PC-9 (cell line): ENCODE measurements around the gene SLC1A2. TPM values are rescaled to one million over a fixed set of nuclear protein-coding genes. Genes with fewer than 3 reads are reported as not detected.

Experiments used
- BruUV-seq: library from RNA; stranded (reverse); fragments of 400-500 nt; replicated peaks from 2 replicates; lab custom pipeline; 2021; lab: Mats Ljungman, UMichigan
- CTCF ChIA-PET: fragments of 300-600 bp; sonication (Branson Sonifier 250); formaldehyde crosslinking; loops from one replicate; lab custom pipeline; 2022; ENCODE audit warnings: antibody characterized with exemption; lab: Charles Lee
- POLR2A ChIA-PET: fragments of 300-600 bp; sonication (Branson Sonifier 250); formaldehyde crosslinking; loops from one replicate; lab custom pipeline; 2022; ENCODE audit warnings: antibody characterized with exemption; ENCODE audit not compliant: unreplicated experiment; lab: Charles Lee
- DNase-seq, 2 experiments: peaks; one replicate each; pipeline versions ENCODE4 v3.0.0 to v3.0.0-alpha.2; 2015 to 2022; ENCODE audit warnings: mixed read lengths in 1 of 2
- H2AFZ ChIP-seq: fragments of 200-600 bp; sonication (generic); 2 replicates; pipeline ENCODE4 v1.8.1; 2017; ENCODE audit warnings: antibody characterized with exemption
- H3F3A ChIP-seq: fragments of 200-600 bp; sonication (generic); 2 replicates; pipeline ENCODE4 v1.8.1; 2017; ENCODE audit warnings: antibody characterized with exemption, mild to moderate bottlenecking, low read depth; ENCODE audit not compliant: insufficient read depth
- H3K27ac ChIP-seq: fragments of 200-600 bp; sonication (generic); 2 replicates; pipeline ENCODE4 v1.6.1; 2016; ENCODE audit warnings: mixed run types
- H3K27me3 ChIP-seq: fragments of 200-600 bp; sonication (generic); 2 replicates; pipeline ENCODE4 v1.6.1; 2016; ENCODE audit warnings: low read depth, mixed run types; ENCODE audit not compliant: insufficient read depth
- H3K36me3 ChIP-seq: fragments of 200-600 bp; sonication (generic); 2 replicates; pipeline ENCODE4 v1.6.1; 2016; ENCODE audit warnings: low read depth, mixed run types
- H3K4me1 ChIP-seq: fragments of 200-600 bp; sonication (generic); replicated peaks from 2 replicates; pipeline ENCODE4 v1.6.1; 2016; ENCODE audit warnings: mixed run types; ENCODE audit not compliant: insufficient read depth
- H3K4me2 ChIP-seq: fragments of 200-600 bp; sonication (generic); 2 replicates; pipeline ENCODE4 v1.6.1; 2017; ENCODE audit warnings: mixed run types
- H3K4me3 ChIP-seq: fragments of 200-600 bp; sonication (generic); 2 replicates; pipeline ENCODE4 v1.6.1; 2016; ENCODE audit warnings: mixed run types
- H3K79me2 ChIP-seq: fragments of 200-600 bp; sonication (generic); 2 replicates; pipeline ENCODE4 v1.6.1; 2017; ENCODE audit warnings: low read depth, mixed run types
- H3K9me2 ChIP-seq: fragments of 200-600 bp; sonication (generic); 2 replicates; pipeline ENCODE4 v1.8.1; 2017; ENCODE audit warnings: mild to moderate bottlenecking; ENCODE audit not compliant: insufficient read depth
- H3K9me3 ChIP-seq: fragments of 200-600 bp; sonication (generic); 2 replicates; pipeline ENCODE4 v1.8.1; 2016; ENCODE audit warnings: low read depth; ENCODE audit not compliant: insufficient read depth
- H4K20me1 ChIP-seq: fragments of 200-600 bp; sonication (generic); 2 replicates; pipeline ENCODE4 v1.8.1; 2017; ENCODE audit not compliant: insufficient read depth
- CTCF ChIP-seq: fragments of 200-600 bp; sonication (generic); conservative IDR thresholded peaks from 2 replicates; pipeline ENCODE4 v1.6.1; 2017; ENCODE audit warnings: mixed run types, antibody characterized with exemption, mild to moderate bottlenecking, moderate library complexity
- EZH2 ChIP-seq: fragments of 200-600 bp; sonication (generic); IDR thresholded peaks from 2 replicates; pipeline ENCODE4 v1.8.0; 2017; ENCODE audit warnings: antibody characterized with exemption, low read depth
- intact Hi-C: fragments of 100-400 bp; cut with micrococcal nuclease; formaldehyde crosslinking; loops from one replicate; pipeline ENCODE4 v1.10.0; 2022; ENCODE audit not compliant: unreplicated experiment
- total RNA-seq: library from RNA; stranded (reverse); gene quantifications from 2 replicates; pipeline ENCODE4 v1.2.3, GENCODE V29; 2021

The SLC1A2 gene
- total RNA-seq, 1 experiment from 2014 or later, result 0.09 TPM

- H3K27ac ChIP-seq, result no peak overlapping the region
- POLR2A ChIA-PET, result interaction anchor here (0.6 kb wide), 2 partner anchors 17 to 19 kb away, joined by 4 to 7 read pairs; no protein-coding TSS in a partner anchor
- intact Hi-C loops, result no loop called here
- H3K27me3 ChIP-seq, result no peaks in the 10 kb centered on the region
- no peak for DNase-seq
- no peak for TF ChIP-seq CTCF
- no peak for TF ChIP-seq EZH2
- no peak overlapping the region for H3K4me2 ChIP-seq
- H4K20me1 ChIP-seq, result no peaks in the 10 kb centered on the region
- H3K9me3 ChIP-seq, result no peaks in the 10 kb centered on the region
- H3F3A ChIP-seq, result peaks cover 28% of the 10 kb centered on the region
- H3K4me1 ChIP-seq, result peaks cover 36% of the 10 kb centered on the region
- no peak overlapping the region for H2AFZ ChIP-seq
- no peaks in the 10 kb centered on the region for H3K36me3 ChIP-seq
- no peak overlapping the region for H3K4me3 ChIP-seq
- H3K79me2 ChIP-seq, result no peaks in the 10 kb centered on the region
- BruUV-seq, result no TSS peak
- no peaks in the 10 kb centered on the region for H3K9me2 ChIP-seq
- CTCF ChIA-PET, result no interaction called here
Measured at GRCh38 chr11:35307221-35307621, 112.1 kb downstream of the SLC1A2 start.

GRCh38 chr11:35305670-35306382 is 113.5 kb downstream of the SLC1A2 start:
- no peaks in the 10 kb centered on the region for H3K36me3 ChIP-seq
- no peaks in the 10 kb centered on the region for H4K20me1 ChIP-seq
- ChIA-PET CTCF (interaction anchor here (1.8 kb wide), 1 partner anchor 68 kb away, joined by 4 read pairs; no protein-coding TSS in a partner anchor), POLR2A (interaction anchor here (0.7 kb wide), 1 partner anchor 89 kb away, joined by 3 read pairs; no protein-coding TSS in a partner anchor)
- peak overlapping the region; percentile 52; the same call in 1 of the 2 replicates for H3K4me2 ChIP-seq
- intact Hi-C loops, result no loop called here
- H3F3A ChIP-seq, result peaks cover 28% of the 10 kb centered on the region
- no peak for DNase-seq
- H3K9me3 ChIP-seq, result no peaks in the 10 kb centered on the region
- no TSS peak for BruUV-seq
- no peaks in the 10 kb centered on the region for H3K79me2 ChIP-seq
- H3K27me3 ChIP-seq, result no peaks in the 10 kb centered on the region
- H3K27ac ChIP-seq, result peak overlapping the region; percentile 87
- H2AFZ ChIP-seq, result no peak overlapping the region
- H3K9me2 ChIP-seq, result no peaks in the 10 kb centered on the region
- no peak overlapping the region for H3K4me3 ChIP-seq
- TF ChIP-seq CTCF (no peak; the same call in 1 of the 2 replicates), EZH2 (no peak)
- H3K4me1 ChIP-seq, result peaks cover 36% of the 10 kb centered on the region

- Histone ChIP-seq H2AFZ (no peak overlapping the region), H3K79me2 (no peaks in the 10 kb centered on the region), H3K9me2 (no peaks in the 10 kb centered on the region), H3K4me2 (peak overlapping the region; percentile 52), H4K20me1 (no peaks in the 10 kb centered on the region), H3K27ac (peak overlapping the region; percentile 87), H3K4me1 (peaks cover 36% of the 10 kb centered on the region), H3K27me3 (no peaks in the 10 kb centered on the region), H3K4me3 (peak overlapping the region; percentile 1; the same call in 1 of the 2 replicates), H3K9me3 (no peaks in the 10 kb centered on the region), H3F3A (peaks cover 28% of the 10 kb centered on the region), H3K36me3 (no peaks in the 10 kb centered on the region)
- no peak for DNase-seq
- intact Hi-C loops, result no loop called here
- BruUV-seq, result no TSS peak
- TF ChIP-seq EZH2 (no peak), CTCF (no peak)
- ChIA-PET POLR2A (no interaction called here), CTCF (interaction anchor here (0.5 to 1.8 kb wide), 2 partner anchors 68 to 126 kb away, joined by 3 to 4 read pairs; no protein-coding TSS in a partner anchor)
Measured at GRCh38 chr11:35304900-35305460, 114.4 kb downstream of the SLC1A2 start.
